KMS-11 (cell line): ENCODE measurements around the gene SLX1A.
"Not testable (repeated sequence)": the region's sequence is repeated elsewhere in the genome, so short reads cannot be mapped to it uniquely, and the experiment has no call there.

Source experiments
- H2AFZ ChIP-seq: fragments of 200-600 bp; sonication (generic); 2 replicates; pipeline ENCODE4 v1.6.1; 2016; ENCODE audit warnings: antibody characterized with exemption, mixed run types, low read depth
- H3K27ac ChIP-seq: fragments of 200-600 bp; sonication (generic); 2 replicates; pipeline ENCODE4 v1.6.1; 2016; ENCODE audit warnings: mild to moderate bottlenecking, mixed run types
- H3K27me3 ChIP-seq: fragments of 200-600 bp; sonication (generic); 2 replicates; pipeline ENCODE4 v1.6.1; 2017; ENCODE audit warnings: mild to moderate bottlenecking, low read depth, mixed run types, moderate library complexity; ENCODE audit not compliant: insufficient read depth
- H3K36me3 ChIP-seq: fragments of 200-600 bp; sonication (generic); 2 replicates; pipeline ENCODE4 v1.6.1; 2017; ENCODE audit warnings: mild to moderate bottlenecking, mixed run types; ENCODE audit not compliant: insufficient read depth
- H3K4me1 ChIP-seq: fragments of 200-600 bp; sonication (generic); 2 replicates; pipeline ENCODE4 v1.6.1; 2016; ENCODE audit warnings: mild to moderate bottlenecking, low read depth, mixed run types; ENCODE audit not compliant: poor library complexity, severe bottlenecking
- H3K4me2 ChIP-seq: fragments of 200-600 bp; sonication (generic); 2 replicates; pipeline ENCODE4 v1.7.0; 2016; ENCODE audit warnings: mild to moderate bottlenecking, mixed run types
- H3K4me3 ChIP-seq: fragments of 200-600 bp; sonication (generic); IDR thresholded peaks from 2 replicates; pipeline ENCODE4 v1.6.1; 2017; ENCODE audit warnings: low read depth, low read length, mixed read lengths; ENCODE audit not compliant: insufficient read depth
- H3K79me2 ChIP-seq: fragments of 200-600 bp; sonication (generic); 2 replicates; pipeline ENCODE4 v1.6.1; 2016; ENCODE audit warnings: low read depth, mixed run types; ENCODE audit not compliant: insufficient read depth
- H3K9ac ChIP-seq: fragments of 200-600 bp; sonication (generic); 2 replicates; pipeline ENCODE4 v1.6.1; 2016; ENCODE audit warnings: mild to moderate bottlenecking, mixed run types
- H4K20me1 ChIP-seq: fragments of 200-600 bp; sonication (generic); 2 replicates; pipeline ENCODE4 v1.6.1; 2016; ENCODE audit warnings: mild to moderate bottlenecking, mixed run types; ENCODE audit not compliant: insufficient read depth
- CTCF ChIP-seq: fragments of 200-600 bp; sonication (generic); conservative IDR thresholded peaks from 2 replicates; pipeline ENCODE4 v1.6.1; 2017; ENCODE audit warnings: low read depth, mild to moderate bottlenecking, antibody characterized with exemption, low read length, moderate library complexity, mixed read lengths

Gene SLX1A

GRCh38 chr16:30193615-30194014, at the start of gene SLX1A, which contains the start of gene BOLA2B:
Gene SLX1A (plus strand): TSS chr16:30193875. CDS start chr16:30194085, 210 bp downstream.
Gene BOLA2B (minus strand): TSS chr16:30193666. CDS start chr16:30193595, 71 bp downstream.
- not testable (repeated sequence) for H3K27ac ChIP-seq, H3K4me2 ChIP-seq, H3K36me3 ChIP-seq, H3K79me2 ChIP-seq, H4K20me1 ChIP-seq, H3K9ac ChIP-seq, H3K27me3 ChIP-seq, H2AFZ ChIP-seq, H3K4me1 ChIP-seq, H3K4me3 ChIP-seq

DNA sequence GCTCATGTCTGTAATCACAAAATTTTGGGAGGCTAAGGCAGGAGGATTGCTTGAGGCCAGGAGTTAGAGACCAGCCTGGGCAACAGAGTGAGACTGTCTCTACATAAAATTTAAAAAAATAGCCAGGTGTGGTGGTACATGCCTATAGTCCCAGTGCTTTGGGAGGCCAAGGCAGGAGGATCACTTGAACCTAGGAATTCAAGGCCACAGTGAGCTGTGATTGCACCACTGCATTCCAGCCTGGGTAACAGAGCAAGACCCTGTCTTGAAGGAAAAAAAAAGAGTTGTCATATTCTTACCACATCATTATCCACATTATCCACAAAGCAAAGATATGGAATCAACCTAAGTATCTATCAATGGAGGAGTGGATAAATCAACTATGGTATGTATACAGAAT, 49.7 kb upstream of the SLX1A start:
- H3K4me2 ChIP-seq: no peak overlapping the region
- no peak for TF ChIP-seq CTCF
- H3K4me3 ChIP-seq: no peak overlapping the region
- no peak overlapping the region for H3K9ac ChIP-seq
- no peaks in the 10 kb centered on the region for H3K4me1 ChIP-seq
- no peak overlapping the region for H3K27ac ChIP-seq
- H2AFZ ChIP-seq: no peak overlapping the region
- H3K79me2 ChIP-seq: no peaks in the 10 kb centered on the region
- no peaks in the 10 kb centered on the region for H3K27me3 ChIP-seq
- no peaks in the 10 kb centered on the region for H3K36me3 ChIP-seq
- no peaks in the 10 kb centered on the region for H4K20me1 ChIP-seq

- H3K4me3 ChIP-seq: no peak overlapping the region
- no peak overlapping the region for H3K27ac ChIP-seq
- H4K20me1 ChIP-seq: no peaks in the 10 kb centered on the region
- H3K4me1 ChIP-seq: no peaks in the 10 kb centered on the region
- H3K4me2 ChIP-seq: no peak overlapping the region
- H3K79me2 ChIP-seq: no peaks in the 10 kb centered on the region
- no peak overlapping the region for H3K9ac ChIP-seq
- no peak overlapping the region for H2AFZ ChIP-seq
- H3K36me3 ChIP-seq: no peaks in the 10 kb centered on the region
- no peaks in the 10 kb centered on the region for H3K27me3 ChIP-seq
- TF ChIP-seq CTCF: no peak
Observed at GRCh38 chr16:30144917-30145316, 48.8 kb upstream of the SLX1A start.

DNA sequence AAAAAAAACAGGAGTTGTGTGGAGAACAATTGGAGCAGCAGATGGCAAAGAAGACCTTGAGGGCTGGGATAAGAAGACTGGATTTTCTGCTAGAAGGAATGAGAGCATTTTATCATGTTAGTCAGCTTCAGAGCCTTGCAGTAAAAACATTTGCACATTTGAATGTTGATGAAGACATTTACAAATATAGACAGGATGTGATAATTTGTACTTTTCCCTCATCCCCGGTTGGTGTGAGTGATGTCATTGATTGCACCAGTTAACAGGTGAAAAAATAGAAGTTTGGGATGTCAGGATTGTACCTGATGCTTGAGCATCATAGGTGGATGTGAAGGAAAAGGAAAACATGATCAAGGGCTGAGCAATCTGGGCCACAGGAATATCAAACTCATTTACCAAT, 48.0 kb upstream of the SLX1A start:
- Histone ChIP-seq H3K9ac (no peak overlapping the region), H3K4me1 (no peaks in the 10 kb centered on the region), H3K79me2 (no peaks in the 10 kb centered on the region), H3K4me3 (no peak overlapping the region), H3K27me3 (no peaks in the 10 kb centered on the region), H4K20me1 (no peaks in the 10 kb centered on the region), H2AFZ (no peak overlapping the region), H3K4me2 (no peak overlapping the region), H3K36me3 (no peaks in the 10 kb centered on the region), H3K27ac (no peak overlapping the region)
- TF ChIP-seq CTCF: no peak

DNA sequence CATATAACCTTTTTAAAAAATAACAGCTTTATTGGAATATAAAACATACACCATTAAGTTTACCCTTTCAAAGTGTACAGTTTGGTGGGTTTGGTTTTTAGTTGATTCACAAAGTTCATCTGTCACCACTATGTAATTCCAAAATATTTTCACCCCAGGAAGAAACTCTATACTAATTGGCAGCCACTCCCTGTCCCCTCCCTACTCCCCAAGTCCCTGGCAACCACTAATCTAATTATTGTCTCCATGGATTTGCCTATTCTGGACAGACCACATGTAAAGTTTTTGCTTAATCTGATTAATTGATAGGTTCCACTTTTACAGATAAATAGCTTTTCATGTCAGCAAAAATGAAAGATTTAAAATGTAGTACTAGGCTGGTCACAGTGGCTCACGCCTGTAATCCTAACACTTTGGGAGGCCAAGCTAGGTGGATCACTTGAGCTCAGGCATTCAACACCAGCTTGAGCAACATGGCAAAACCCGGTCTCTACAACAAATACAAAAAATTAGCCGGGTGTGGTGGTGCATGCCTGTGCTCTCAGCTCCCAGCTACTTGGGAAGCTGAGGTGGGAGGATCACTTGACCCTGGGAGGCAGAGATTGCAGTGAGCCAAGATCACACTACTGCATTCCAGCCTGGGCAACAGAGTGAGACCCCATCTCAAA, 45.7 kb upstream of the SLX1A start:
- H3K27me3 ChIP-seq: no peaks in the 10 kb centered on the region
- no peaks in the 10 kb centered on the region for H3K36me3 ChIP-seq
- no peak overlapping the region for H3K27ac ChIP-seq
- no peak for TF ChIP-seq CTCF
- H3K4me3 ChIP-seq: no peak overlapping the region
- H3K9ac ChIP-seq: no peak overlapping the region
- no peak overlapping the region for H3K4me2 ChIP-seq
- no peak overlapping the region for H2AFZ ChIP-seq
- no peaks in the 10 kb centered on the region for H3K79me2 ChIP-seq
- no peaks in the 10 kb centered on the region for H4K20me1 ChIP-seq
- no peaks in the 10 kb centered on the region for H3K4me1 ChIP-seq
